GM12873 (cell line): ENCODE results near the gene TPRKB.

Experiments used
- TF ChIP-seq, protein P1 (sequence below): IDR thresholded peaks from 2 replicates; pipeline ENCODE4 v1.5.1; 2012; ENCODE audit warnings: low read depth, mild to moderate bottlenecking, moderate library complexity, low read length, control low read depth; ENCODE audit not compliant: insufficient read depth; ENCODE audit errors: missing control alignments

Gene TPRKB

GRCh38 chr2:73685764-73686438, 51.2 kb downstream of the TPRKB start:
- TF ChIP-seq, protein P1, sequence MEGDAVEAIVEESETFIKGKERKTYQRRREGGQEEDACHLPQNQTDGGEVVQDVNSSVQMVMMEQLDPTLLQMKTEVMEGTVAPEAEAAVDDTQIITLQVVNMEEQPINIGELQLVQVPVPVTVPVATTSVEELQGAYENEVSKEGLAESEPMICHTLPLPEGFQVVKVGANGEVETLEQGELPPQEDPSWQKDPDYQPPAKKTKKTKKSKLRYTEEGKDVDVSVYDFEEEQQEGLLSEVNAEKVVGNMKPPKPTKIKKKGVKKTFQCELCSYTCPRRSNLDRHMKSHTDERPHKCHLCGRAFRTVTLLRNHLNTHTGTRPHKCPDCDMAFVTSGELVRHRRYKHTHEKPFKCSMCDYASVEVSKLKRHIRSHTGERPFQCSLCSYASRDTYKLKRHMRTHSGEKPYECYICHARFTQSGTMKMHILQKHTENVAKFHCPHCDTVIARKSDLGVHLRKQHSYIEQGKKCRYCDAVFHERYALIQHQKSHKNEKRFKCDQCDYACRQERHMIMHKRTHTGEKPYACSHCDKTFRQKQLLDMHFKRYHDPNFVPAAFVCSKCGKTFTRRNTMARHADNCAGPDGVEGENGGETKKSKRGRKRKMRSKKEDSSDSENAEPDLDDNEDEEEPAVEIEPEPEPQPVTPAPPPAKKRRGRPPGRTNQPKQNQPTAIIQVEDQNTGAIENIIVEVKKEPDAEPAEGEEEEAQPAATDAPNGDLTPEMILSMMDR = no peak

GRCh38 chr2:73679951-73680571, 57.1 kb downstream of the TPRKB start:
- TF ChIP-seq, protein P1 = peak; percentile 66
